NCI-H146 treated with DMSO at 0.1 percent for 48 hours (cell line): ENCODE data around the gene PTGES2.
A peak's percentile ranks its signal among the peaks of the same experiment; 100 is the strongest.

Source experiments
- DNase-seq: peaks from one replicate; lab custom pipeline; 2025; ENCODE audit not compliant: unreplicated experiment; lab: John Stamatoyannopoulos, UW

The PTGES2 gene

DNA sequence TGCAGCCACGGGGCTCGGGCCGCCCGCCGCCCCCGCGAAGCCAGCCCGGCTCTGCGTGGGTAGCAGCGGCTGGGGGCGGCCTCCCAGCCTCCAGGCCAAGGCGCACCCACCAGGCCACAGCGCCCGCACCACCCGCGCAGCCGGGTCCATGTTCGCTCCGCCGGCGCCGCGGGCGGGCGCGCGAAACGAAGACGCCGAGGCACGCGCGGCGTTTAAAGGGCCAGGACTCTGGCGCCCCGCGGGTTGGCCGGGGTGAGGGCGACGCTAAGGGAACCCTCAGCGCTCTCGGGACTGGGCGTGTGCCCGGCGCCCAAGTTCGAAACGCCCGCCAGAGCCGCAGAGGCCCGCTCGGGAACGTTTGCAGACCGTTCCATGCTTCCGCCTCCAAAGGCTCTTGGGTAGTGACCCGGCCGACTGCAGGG lies at the start of gene PTGES2:
PTGES2 (minus strand) TSS at position 162 of the 422 bp plus-strand sequence; CDS start at position 150, 12 bp downstream.
- DNase-seq: peak; percentile 33

DNA sequence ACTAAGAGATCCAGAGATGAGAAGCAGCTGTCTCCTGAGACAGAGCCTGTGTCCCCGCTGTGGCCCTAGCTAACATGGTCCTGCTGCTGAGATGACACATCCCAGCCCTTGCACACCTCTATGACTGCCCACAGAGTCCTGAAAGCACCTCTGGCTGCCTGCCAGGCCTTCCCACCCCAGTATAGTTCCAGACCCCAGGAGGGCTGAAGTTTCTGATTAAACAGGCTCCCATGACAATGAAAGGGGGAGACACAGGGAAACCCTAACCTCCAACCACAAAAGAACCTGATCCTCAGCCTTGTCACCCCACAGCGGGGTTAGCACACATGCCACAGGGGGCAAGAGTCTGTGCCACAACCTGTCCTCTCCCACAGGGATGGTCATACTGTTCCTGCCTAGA lies 48.2 kb upstream of the PTGES2 start:
- DNase-seq: peak; percentile 35

DNA sequence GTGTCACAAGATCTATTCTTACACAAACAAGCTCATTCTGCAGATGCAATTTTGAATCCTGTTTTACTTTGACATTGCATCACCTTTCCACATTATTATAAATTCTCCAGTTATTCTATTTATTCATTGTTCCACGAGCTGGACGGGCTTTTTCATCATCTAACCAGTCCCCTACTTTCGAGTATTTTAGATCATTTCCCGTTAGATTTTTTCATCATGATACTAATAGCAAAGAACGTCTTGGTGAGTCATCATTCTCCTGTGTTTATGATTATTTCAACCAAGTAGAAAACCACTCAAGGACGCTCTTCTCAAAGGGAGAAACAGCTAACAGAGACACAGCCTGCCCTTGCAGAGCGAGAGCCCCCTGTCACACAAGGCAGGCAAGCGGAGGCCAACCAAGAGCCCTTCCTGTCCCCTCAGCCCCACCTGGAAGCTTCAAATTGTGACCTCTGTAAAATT lies 47.6 kb upstream of the PTGES2 start:
- no peak for DNase-seq

DNA sequence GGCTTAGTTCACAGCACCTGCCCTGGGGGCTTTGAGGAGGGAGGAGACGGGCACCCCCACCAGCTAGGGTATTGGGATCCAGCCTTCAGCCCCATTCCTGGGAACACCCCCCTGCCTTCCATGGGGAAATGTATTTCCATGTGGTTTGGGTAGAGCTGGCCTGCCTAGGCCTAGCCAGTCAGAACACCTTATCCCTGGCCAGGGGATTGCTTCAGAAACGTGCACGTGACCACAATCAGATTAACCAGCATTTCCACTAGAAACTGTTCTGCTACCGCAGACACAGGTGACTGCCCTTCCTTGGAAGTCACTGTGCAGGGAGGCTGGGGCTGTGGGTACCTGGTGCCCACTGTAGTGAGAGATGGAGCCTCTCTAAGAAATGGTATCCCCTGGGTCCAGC lies 46.5 kb upstream of the PTGES2 start:
- no peak for DNase-seq

DNA sequence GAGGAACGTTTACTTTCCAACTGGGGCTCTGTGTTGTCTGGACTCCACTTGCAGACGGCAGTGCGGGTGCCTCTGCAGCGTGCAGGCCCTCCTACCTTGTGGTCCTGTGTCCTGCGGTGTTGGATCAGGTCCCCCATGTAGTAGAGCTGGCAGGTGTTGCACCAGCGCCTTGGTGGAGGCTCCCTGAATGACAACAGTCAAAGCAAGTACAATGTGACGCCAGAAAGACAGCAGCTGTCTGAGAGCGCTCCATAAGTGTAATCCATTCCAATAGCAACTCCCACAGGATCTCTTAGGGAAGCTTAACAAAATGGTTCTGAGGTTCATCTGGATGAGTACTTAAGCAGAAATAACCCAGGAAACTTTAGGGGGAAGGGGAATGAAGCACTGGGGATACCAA lies 42.4 kb upstream of the PTGES2 start:
- no peak for DNase-seq

DNA sequence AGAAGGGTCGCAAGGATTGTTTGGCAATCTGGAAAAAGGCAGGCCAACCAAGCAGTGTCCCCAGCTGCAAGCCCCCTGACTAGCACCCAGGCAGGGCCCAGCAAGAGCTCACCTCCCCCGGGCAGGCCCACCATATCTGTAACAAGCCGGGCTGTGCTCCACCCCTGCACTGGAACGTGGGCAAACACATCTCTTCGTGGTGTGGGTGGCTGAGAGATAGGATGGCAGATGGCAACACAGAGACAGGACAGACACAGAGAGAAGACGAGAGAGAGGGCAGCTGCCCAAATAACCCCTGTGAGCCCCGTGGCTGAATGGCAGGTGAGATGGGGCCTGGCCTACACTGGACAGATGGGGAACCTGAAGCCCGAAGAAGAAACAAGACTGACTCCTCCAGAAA lies 42.0 kb upstream of the PTGES2 start:
- DNase-seq: no peak

DNA sequence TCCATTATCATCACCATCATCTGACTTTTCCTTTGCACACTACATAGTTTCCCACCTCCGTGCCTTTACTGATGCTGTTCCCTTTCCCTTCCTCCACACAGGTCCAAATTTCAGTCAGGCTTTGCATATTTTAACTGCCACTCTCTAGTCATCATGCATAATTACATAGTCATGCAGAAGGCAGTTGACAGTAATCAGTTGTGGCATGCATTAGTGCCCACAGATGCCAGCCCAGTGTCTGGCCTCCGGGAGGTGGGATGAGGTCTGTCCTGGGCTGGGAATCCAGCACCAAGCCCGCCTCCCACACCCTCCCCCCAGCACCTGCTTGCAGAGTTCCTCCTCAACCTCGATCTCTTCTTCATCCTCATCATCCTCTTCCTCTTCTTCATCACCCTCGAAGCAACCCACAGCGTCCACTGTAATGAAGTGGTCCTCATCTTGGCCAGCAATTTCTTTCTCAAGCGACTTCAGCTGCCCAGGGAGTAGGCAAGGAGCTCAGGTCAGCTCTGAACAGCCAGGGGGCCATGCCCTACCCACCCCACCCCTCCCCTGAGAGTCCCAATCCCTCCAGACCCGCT lies 41.3 kb upstream of the PTGES2 start:
- DNase-seq: no peak

DNA sequence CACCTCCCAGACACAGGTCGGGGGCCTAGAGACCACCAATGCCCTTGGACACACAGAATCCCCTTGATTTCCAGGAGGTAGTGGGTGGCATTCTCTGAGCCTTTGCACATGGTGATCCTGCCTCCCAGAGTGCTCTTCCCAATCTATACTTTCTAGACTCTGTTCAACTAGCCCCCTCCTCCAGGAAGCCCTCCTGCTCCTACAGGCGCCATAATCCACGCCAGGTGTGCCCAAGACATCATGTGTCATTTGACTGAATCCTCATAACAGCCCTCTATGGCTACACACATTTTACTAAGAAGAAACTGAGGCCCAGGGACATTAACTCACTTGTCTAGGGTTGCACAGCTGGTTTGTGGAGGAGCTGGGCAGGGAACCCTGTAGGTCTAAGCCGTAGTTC lies 39.7 kb upstream of the PTGES2 start:
- DNase-seq: no peak

DNA sequence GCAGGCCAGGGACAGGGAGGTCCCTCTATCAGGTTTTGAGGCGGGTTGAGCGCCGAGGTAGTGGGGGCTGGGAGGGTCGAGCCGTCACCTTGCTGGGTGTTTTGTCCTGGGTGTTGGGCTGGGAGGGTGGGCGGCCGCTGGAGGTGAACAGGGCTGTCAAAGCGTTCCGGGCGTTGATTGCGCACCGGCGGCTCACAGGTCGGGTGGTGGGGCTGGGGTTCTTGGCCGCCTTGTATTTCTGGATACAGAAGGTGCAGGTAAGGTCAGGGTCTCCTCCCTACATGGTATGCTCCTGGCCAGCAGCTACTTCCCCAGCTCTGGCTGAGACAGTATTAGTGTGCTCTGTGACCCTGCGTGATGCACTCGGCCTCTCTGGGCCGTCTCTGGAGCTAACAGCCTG lies 38.6 kb upstream of the PTGES2 start:
- DNase-seq: no peak

DNA sequence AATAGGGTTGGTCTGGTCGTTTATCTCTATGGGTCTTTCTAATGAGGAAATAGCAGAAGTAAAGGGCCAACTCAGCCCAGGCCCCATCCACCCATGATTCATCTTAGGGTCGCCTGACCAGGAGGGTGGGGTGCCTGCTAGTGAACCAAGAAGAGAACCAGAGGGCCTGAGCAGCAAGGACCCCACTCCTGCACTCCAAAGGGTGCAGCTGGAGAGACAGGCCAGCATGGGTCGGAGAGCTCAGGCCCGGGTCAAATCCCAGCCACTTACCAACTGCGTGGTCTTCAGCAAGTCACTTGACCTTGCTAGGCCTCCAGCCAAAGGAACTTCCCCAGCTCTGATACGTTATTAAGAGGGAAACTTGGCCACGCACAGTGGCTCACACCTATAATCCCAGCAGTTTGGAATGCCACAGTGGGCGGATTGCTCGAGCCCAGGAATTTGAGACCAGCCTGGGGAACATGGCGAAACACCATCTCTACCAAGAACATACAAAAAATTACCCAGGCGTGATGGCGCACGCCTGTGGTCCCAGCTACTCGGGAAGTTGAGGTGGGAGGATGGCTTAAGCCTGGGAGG lies 36.9 kb upstream of the PTGES2 start:
- DNase-seq: no peak

DNA sequence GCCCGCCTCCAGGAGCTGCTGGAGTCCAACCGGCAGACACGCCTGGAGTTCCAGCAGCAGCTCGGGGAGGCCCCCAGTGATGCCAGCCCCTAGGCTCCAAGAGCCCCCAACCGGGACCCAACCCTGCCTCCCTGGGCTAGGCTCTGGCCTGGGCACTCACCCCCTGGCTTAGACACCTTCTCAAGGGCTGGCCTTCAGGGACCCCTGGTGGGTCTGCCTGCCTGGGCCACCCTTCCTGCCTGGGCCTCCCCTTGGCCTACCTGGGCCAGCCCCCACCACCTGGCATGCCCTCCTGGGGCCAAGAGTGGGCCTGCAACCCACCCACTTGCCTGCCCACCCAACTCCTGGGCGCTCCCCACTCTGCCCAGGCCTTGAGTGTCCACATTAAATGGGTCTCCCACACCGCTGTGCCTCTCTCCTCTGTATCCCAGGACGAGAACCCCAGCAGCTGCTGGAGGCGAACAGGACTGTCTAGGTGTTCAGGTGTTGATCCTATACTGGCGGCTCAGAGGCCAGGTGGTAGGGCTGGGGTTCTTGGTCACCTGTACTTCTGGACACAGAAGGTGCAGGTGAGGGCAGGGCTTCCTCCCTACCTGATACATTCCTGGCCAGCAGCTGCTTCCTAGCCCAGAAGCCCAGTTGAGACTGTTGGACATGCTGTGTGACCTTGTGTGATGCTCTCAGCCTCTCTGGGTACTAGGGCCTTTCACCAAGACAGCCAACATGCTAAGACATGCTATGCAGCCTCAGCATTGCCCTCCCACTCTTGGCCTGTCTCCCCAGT lies 36.2 kb upstream of the PTGES2 start:
- no peak for DNase-seq

DNA sequence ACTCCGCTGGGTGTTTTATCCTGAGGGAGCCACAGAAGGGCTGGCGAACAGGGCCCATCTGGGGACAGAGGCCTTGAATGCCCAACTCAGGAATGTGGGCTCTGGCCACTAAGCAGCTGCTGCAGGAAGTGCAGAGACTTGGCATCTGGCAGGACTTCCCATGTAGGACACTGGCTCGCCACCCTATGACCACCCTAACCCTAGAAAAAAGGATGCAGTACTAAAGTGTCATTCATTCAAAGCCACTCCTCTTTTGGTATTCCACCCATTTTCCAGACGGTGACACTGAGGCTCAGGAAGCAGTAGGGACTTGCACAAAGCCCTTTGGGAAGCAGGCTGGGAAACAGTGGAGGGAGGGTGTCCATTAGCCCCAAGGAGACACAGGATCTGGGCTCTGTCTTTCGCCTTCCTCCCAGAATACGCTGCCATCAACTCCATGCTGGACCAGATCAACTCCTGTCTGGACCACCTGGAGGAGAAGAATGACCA lies 35.5 kb upstream of the PTGES2 start:
- DNase-seq: no peak

DNA sequence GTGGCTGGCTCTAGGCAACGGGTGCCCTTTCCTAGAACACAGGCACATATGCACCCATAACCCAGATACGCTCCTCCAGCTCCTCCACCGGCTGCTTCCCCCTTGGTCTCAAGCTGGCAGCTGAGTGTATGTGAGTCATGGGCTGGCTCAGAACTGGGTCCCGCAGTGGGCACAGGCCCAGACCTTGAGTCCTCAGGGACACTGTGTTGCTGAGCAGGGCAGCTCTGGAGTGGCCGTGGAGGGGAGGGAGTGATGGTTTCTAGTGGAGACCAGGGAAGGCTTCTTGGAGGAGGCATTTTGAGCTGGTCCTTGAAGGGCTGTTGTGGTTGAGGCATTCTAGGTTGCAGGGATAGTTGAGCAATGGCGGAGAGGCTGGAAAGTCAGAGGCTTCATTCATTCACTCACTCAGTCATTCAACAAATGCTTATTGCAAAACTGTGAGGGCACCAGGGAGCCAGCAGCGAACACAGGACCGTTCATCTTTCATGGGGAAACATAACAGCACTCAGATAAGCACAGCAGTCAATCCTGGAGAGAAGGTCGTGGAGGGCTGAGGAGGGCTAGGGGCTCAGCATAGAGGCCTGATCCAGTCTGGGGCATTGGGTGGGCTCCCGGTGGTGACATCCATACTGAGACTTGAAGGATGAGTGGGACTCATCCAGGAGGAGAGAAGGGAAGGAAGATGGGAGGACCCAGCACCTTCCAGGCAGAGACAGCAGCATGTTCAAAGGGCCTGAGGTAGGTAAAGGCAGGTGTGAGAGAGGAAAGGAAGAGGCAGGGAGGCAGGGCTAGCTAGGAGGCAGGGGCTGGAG lies 34.9 kb upstream of the PTGES2 start:
- no peak for DNase-seq

DNA sequence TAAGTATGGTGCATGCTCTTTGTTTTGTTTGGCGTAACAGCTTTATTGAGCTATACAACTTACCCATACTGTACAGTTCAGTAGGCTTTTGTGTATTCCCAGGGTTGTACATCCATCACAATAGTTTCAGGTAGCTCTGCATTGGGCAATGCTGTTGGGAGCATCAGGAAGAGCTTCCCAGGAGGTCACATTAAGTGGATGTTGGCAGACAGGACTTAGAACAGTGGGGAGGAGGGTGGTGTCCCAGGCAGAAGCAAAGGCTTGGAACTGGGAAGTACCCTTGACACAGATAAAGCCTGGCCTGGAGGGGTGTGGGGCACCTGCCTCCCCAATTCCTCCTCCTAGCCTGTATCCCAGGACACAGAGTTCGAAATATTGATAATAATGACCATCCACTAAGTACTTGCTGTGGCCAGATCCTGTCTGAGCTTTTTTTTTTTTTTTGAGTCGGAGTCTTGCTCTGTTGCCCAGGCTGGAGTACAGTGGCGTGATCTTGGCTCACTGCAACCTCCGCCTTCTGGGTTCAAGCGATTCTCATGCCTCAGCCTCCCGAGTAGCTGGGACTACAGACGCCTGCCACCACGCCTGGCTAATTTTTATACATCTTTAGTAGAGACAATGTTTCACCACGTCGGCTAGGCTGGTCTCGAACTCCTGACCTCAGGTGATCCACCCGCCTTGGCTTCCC lies 33.8 kb upstream of the PTGES2 start:
- no peak for DNase-seq

DNA sequence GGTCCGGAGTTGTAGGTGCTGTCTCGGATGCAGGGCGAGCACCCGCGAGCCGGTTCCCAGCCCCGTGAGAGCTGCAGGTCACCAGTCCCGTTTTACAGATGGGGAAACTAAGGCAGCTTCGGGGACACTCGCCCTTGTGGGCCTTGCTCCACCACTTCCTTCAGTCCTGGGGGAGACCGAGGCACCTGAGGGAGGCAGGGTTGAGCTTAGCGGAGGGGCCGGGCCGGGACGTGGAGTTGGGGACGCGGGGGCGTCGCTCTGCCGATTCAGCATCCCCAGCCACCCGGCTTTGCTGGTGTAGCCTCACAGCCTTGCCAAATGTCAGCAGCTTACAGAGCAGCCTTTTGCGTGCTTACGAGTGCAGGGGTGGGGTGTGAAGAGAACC lies 33.1 kb upstream of the PTGES2 start:
- no peak for DNase-seq

DNA sequence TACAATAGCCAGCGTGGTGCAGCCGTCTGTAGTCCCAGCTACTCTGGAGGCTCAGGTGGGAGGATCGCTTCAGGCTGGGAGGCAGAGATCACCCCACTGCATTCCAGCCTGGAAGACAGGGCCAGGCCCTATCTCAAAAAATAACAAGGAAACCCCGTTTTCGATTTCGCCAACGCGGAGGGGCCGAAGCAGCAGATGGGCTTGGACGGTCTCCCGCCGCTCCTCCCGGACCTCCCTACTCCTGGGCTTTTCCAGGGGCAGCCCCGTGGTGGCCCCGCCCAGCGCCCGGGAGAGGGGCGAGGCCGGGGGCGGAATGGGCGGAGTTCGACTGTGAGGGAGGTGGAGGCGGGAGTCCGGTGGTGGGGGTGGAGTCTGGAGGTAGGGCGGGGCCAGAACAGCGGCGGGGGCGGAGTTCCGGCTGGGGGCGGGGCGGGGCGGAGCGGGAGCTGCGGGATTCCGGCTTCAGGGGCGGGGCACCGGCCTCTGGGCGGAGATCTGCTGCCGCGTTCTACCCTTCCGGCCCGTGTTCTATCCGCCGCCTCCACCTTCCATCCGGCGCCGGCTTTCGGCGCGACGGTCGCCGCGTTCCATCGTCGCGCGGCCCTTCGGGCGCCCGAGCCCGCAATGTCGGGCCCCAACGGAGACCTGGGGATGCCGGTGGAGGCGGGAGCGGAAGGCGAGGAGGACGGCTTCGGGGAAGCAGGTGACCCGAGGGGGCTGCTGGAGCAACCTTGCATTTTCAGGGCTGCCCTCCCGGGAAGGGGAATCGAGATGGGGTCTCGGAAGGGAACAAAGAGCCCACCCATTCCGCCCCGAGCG lies 32.5 kb upstream of the PTGES2 start, which contains the start of gene BBLN:
BBLN (plus strand) TSS at position 482 of the 819 bp plus-strand sequence; CDS start at position 625, 143 bp downstream.
- peak; percentile 60 for DNase-seq

DNA sequence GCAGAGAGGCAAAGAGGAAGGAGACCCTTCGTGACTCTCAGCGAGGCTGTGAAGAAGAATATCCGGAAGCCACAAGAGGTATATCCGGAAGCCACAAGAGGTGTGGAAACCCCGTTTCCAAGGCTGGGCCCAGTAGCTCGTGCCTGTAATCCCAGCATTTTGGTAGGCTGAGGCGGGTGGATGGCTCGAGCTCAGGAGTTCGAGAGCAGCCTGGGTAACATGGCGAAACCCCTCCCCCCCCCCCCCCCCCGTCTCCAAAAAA lies 31.9 kb upstream of the PTGES2 start:
- no peak for DNase-seq

DNA sequence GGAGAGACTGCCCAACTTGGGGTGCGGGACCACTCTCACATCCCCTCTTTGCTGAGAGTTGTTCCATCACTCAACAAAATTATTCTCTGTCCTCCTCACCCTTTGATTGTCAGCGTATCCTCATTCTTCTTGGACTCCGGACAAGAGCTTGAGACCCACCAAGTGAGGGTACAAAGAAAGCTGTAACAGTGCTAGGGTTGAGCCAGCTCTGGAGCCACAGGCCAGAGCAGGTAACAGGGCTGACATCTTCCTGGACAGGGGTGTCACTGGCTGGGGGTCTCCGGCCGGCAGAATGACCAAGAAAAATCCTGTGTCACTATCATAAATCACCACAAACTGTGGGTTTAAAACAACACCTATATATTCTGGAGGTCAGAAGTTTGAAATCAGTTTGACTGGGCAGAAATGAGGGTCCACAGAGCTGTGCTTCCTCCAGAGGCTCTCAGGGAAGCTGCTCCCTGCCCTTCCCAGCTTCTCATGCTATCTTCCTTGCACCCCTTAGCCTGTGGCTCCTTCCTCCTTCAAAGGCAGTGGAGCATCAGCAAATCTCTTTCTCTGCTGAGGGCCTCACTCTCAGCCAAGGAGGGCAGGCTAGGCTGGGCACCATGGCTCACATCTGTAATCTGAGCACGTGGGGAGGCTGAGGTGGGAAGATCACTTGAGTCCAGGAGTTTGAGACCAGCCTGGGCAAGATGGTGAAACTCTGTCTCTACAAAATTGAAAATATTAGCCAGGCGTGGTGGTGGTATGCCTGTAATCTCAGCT lies 28.4 kb upstream of the PTGES2 start:
- DNase-seq: no peak

DNA sequence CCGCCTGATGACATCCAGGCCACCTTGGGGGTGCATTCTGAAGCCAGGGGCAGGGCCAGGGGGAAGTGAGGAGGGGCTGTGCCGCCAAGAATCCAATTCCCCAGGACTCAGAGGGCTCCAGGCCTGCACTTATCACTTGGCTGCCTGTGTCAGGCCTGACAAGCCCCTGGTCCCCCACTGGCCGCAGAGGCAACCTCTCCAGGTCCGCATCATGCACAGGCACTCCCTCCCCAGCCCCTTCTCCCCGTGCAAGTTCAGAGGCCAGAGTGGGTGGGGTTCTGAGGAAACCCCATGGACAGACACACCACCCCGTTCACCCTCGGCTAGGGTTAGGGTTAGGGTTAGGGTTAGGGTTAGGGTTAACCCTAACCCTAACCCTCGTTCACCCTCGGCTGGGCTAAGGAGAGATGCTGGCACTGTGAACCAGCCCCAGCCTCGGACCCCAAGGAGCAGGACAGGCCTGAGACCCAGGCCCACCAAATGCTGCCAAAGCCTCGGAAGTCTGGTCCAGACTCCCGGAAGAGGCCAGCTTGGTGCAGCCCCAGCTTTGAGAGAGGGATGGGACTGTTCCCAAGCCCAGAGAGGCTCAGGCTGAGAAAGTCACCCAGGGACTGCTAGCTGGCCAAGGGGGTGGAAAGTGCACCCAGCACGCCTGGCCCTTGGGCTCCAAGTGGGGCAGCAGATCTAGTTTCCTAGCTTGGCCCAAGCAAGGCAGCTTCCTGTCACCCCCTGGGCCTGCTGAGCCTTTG lies 26.6 kb upstream of the PTGES2 start:
- no peak for DNase-seq
